Naive B cell (primary cell): ENCODE results near the gene ALOX5. TPM values are rescaled to one million over a fixed set of nuclear protein-coding genes. Genes with fewer than 3 reads are reported as not detected.

Source experiments
- ATAC-seq, 2 donors: fragments of 150-1000 bp; cut with Tn5 transposase; 2 replicates each; pipeline ENCODE4 v1.10.0; 2021; ENCODE audit warnings: low read depth in 2 of 2, mild to moderate bottlenecking in 2 of 2, moderate library complexity in 2 of 2
- DNase-seq: peaks from one replicate; pipeline ENCODE4 v3.0.0; 2022
- H3K27ac Mint-ChIP-seq, 6 donors: one replicate each; pipeline ENCODE4 v1.8.0; 2020 to 2022; ENCODE audit warnings: mild to moderate bottlenecking in 6 of 6, mixed read lengths in 6 of 6, moderate library complexity in 5 of 6, inconsistent platforms in 2 of 6
- H3K27me3 Mint-ChIP-seq, 3 donors: one replicate each; pipeline ENCODE4 v1.8.0; 2021 to 2022; ENCODE audit warnings: mixed read lengths in 3 of 3, mild to moderate bottlenecking in 1 of 3
- H3K36me3 Mint-ChIP-seq, 2 donors: one replicate each; pipeline ENCODE4 v1.8.0; 2020 to 2022; ENCODE audit warnings: mixed read lengths in 2 of 2, inconsistent platforms in 1 of 2, mild to moderate bottlenecking in 1 of 2
- H3K4me1 Mint-ChIP-seq, 3 donors: one replicate each; pipeline ENCODE4 v1.8.0; 2020 to 2022; ENCODE audit warnings: mixed read lengths in 3 of 3, inconsistent platforms in 1 of 3, mild to moderate bottlenecking in 1 of 3, moderate library complexity in 1 of 3
- H3K4me3 Mint-ChIP-seq, 8 donors: one replicate each; pipeline ENCODE4 v1.8.0; 2020 to 2022; ENCODE audit warnings: mild to moderate bottlenecking in 8 of 8, mixed read lengths in 8 of 8, moderate library complexity in 8 of 8, inconsistent platforms in 2 of 8
- H3K9me3 Mint-ChIP-seq, 7 donors: one replicate each; pipeline ENCODE4 v1.8.0; 2020 to 2022; ENCODE audit warnings: mixed read lengths in 7 of 7, mild to moderate bottlenecking in 5 of 7, inconsistent platforms in 2 of 7, moderate library complexity in 1 of 7
- polyA plus RNA-seq, 6 donors: library from polyadenylated mRNA; unstranded; fragments of 300-500 nt; fragmentation: Illumina TruSeq; gene quantifications; one replicate each; pipeline ENCODE4 v1.2.3, GENCODE V29; 2021; ENCODE audit warnings: low read depth in 6 of 6

ALOX5 gene
- polyA plus RNA-seq, 6 donors from 2014 or later = 120 to 202 (median 153) TPM

DNA sequence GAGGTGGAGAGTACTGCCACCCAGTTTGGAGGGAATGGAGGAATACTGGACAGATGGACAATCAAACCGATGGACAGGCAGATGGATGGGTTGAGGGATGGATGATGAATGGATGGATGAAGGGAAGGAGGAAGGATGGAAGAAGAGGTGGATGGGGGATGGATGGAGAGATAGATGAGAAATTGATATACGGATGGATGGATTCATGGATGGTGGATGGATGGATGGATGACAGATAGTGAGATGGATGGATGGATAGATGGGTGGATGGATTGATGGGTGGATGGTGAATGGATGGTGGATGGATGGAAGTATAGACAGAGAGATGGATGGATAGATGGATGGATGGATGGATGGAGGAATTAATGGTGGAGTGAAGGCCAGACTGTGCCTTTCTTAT lies 42.6 kb downstream of the ALOX5 start:
- peak overlapping the region in 3 of 6 donors; percentile 60 to 87 (median 79) for H3K27ac Mint-ChIP-seq
- peaks cover 0 to 7% of the 10 kb centered on the region in 2 donors for H3K36me3 Mint-ChIP-seq

DNA sequence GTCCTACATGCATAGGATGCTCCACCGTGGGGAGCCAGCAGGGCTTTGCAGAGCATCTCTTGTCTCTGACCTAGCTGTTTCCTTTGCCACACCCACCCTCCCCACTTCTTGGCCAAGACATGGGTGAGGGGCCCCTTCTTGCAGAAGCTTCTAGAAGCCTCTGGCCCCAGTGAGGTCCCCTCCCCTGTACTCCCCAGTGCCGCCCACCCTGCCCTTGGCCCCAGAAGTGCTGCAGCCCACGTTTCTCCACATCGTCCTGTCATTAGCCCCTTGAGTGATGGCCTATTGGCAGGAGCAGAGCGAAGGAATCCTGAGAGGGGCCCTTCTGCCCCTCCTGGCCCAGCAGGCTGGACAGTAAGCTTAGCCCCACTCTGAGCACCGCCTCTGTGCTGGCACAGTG lies 43.7 kb downstream of the ALOX5 start:
- Mint-ChIP-seq H3K4me1 (peaks cover 61 to 62% (median 61%) of the 10 kb centered on the region in 3 donors), H3K27ac (peak overlapping the region in 4 of 6 donors; percentile 74 to 98 (median 96)), H3K27me3 (no peaks in the 10 kb centered on the region), H3K36me3 (peaks cover 0 to 4% of the 10 kb centered on the region in 2 donors), H3K4me3 (peak overlapping the region in 7 of 8 donors; percentile 54 to 94 (median 71)), H3K9me3 (no peaks in the 10 kb centered on the region)
- DNase-seq (no peak), ATAC-seq (no peak)

More for the DNA sequence above, 42.6 kb downstream of the ALOX5 start:
- Mint-ChIP-seq H3K4me3 (peak overlapping the region in 2 of 8 donors; percentile 20 to 84), H3K4me1 (peaks cover 50 to 53% (median 52%) of the 10 kb centered on the region in 3 donors), H3K9me3 (no peaks in the 10 kb centered on the region), H3K27me3 (no peaks in the 10 kb centered on the region)
- ATAC-seq = no peak
- DNase-seq = no peak

DNA sequence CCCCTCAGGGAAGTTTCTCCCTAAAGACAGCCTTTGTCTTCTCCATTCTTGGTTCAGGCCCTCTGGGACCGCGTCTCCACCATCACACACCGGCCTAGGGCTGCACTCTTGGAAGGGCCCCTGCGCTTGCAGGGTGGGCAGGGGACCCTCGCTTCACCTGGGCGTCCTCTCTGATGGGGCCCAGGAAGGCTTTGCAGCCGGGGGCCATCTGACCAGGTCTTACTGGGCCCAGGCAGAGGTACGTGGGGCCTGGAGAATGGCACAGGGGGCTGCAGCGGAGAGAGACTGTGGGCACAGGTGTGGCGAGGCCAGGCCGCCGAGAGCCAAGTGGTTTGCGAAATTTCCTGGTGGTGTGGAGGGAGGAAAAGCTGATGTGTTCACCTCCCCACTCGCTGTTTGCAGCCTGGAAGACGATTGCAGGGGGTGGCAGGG lies 44.4 kb downstream of the ALOX5 start:
- Mint-ChIP-seq H3K27ac (peak overlapping the region; percentile 93 to 98 (median 97)), H3K36me3 (no peaks in the 10 kb centered on the region), H3K9me3 (no peaks in the 10 kb centered on the region), H3K4me3 (peak overlapping the region; percentile 83 to 98 (median 95)), H3K27me3 (no peaks in the 10 kb centered on the region), H3K4me1 (peaks cover 61 to 67% (median 66%) of the 10 kb centered on the region in 3 donors)
- ATAC-seq (no peak), DNase-seq (no peak)

DNA sequence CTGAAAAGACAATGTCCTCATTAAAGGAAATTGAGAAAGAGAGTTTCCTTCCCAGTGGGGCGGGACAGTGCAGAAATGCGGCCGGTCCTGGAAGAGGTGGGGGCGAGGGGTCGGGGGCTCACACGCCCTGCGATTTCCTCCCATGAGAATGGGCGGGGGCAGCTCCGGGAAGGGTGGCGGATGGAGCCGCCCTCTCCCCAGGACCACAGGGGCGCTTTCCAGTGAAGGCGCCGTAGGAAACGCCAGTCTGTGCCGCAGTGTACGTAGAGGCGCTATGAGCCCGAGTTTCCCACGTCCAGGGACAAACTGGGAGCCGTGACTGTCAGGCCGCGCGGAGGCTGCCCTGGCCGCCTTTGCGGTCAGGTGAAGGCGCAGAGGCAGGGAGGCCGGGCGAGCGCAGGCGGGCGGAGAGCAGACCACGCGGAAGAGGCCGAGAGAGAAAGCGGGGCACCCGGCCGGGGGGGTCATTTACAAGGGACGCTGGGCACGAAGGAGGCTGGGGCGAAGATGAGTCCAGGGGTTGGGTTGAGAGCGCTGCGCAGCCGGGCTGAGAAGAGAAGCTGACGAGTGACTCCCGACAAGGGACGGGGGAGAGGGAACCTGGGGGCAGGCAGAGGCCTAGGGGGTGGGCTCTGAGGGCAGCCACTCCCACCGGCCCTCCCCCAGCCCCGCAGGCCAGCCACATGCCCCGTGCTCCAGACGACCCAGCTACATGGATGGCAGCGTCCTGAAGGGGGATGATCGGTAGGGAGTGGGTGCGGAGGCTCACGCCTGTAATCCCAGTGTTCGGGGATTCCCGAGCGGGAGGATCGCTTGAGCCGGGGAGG lies 45.0 kb downstream of the ALOX5 start:
- peak; percentile 65 to 66 for ATAC-seq
- Mint-ChIP-seq H3K9me3 (no peaks in the 10 kb centered on the region), H3K4me3 (peak overlapping the region; percentile 83 to 98 (median 95)), H3K4me1 (peaks cover 63 to 67% (median 67%) of the 10 kb centered on the region in 3 donors), H3K27me3 (no peaks in the 10 kb centered on the region), H3K36me3 (peaks cover 0 to 1% of the 10 kb centered on the region in 2 donors), H3K27ac (peak overlapping the region; percentile 95 to 98 (median 97))
- DNase-seq = peak; percentile 52

DNA sequence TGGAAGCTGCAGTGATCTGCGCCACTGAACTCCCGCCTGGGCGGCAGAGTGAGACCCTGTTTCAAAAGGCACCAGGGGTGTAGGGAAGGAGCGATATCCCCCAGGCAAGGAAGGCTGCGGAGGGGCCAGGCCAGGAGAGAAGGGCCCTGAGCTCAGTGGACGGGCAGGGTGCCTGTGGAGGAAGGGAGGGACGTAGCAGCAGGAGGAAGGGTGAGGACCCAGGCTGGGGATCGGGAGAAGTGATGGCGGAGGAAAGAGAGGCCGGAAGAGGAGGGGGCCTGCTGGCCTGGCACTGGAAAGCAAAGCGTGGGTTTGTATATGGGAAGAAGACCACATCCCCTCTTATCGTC lies 45.6 kb downstream of the ALOX5 start:
- Mint-ChIP-seq H3K4me1 (peaks cover 67 to 71% (median 67%) of the 10 kb centered on the region in 3 donors), H3K27me3 (no peaks in the 10 kb centered on the region), H3K9me3 (no peaks in the 10 kb centered on the region), H3K27ac (peak overlapping the region; percentile 95 to 98 (median 97)), H3K36me3 (peaks cover 0 to 7% of the 10 kb centered on the region in 2 donors), H3K4me3 (peak overlapping the region; percentile 83 to 98 (median 95))
- no peak for DNase-seq
- peak in 1 of 2 donors; percentile 37 for ATAC-seq

DNA sequence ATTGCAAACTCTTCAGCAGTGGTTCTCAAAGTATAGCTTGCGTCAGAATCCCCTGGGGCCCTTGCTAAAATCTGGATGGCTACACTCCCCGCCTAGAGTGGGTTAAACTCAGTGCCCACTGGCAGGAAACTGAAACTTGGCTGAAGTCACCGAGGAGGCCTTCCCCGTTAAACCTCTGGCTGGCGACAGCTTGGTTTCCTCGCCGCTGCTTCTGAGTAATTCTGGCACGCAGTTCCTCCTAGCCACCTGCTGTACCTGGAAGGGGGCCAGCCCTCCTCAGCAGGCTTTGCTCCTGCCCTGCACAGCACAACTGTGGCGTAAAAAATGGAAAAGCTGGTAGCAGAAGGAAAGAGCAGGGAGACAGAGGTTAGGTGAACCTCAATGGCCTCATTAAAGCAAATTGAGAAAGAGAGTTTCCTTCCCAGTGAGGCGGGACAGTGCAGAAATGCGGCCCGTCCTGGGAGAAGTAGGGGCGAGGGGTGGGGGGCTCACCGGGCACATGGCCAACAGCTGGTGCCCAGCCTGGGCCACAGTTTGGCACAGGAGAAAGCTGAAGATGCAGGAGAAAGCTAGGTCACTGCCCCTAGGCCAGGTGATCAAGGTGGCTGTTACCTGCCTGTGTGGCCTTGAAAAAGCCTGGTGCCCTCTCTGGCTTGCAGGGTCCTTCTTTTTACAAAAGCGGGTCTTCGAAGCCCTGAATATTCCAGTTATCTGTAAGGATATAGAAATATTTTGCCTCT lies 46.6 kb downstream of the ALOX5 start:
- ATAC-seq (peak; percentile 70 to 72), DNase-seq (peak; percentile 65)
- peak overlapping the region; percentile 94 to 98 (median 97) for H3K27ac Mint-ChIP-seq
- H3K4me1 Mint-ChIP-seq = peaks cover 67 to 71% (median 68%) of the 10 kb centered on the region in 3 donors
- no peaks in the 10 kb centered on the region for H3K9me3 Mint-ChIP-seq
- no peaks in the 10 kb centered on the region for H3K27me3 Mint-ChIP-seq
- peak overlapping the region; percentile 83 to 98 (median 95) for H3K4me3 Mint-ChIP-seq
- H3K36me3 Mint-ChIP-seq = peaks cover under 1 to 12% of the 10 kb centered on the region in 2 donors

DNA sequence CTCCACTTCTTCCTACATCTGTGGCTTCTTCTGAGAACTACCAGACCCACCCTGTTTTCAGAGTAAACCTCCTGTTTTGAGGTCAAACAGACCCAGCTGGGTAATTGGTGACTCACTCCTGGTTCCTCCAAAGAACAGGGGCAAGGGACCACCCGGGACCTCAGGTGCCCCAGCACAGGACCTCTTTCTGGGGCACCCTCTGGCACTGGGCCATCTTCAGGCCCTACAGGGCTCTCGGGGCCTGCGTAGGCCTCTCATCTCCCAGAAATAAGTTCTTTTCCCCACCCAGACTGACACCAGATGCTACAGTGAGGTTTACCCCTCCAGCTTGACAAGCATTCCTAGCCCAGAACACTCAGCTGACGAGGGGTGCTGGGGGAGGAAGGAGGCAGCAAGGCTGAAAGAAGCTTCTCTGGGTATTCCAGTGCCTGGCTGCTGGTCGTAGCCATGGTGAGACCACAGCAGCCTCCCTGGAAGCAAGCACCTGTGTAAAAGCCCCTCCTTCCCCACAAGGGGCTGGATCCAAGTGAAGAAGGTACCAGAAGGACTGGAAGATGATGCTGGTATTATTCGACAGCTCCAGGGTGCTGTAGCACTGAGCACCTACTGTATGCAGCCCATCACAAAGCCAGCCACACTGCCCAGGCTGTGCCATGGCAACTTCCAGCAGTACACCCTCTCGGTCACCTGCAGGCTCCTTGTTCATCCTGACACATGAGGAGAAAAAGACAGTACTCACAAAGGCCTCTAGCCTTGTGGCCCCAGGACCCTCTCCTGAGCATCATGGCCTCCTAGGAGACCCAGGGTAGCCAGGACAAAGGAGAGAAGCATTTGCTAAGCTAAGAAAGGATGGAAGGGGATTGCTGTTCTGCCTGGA lies 47.4 kb downstream of the ALOX5 start:
- Mint-ChIP-seq H3K4me3 (peak overlapping the region; percentile 45 to 98 (median 92)), H3K27ac (peak overlapping the region; percentile 80 to 98 (median 96)), H3K36me3 (peaks cover 6 to 21% of the 10 kb centered on the region in 2 donors), H3K4me1 (peaks cover 71 to 73% (median 72%) of the 10 kb centered on the region in 3 donors), H3K27me3 (no peaks in the 10 kb centered on the region), H3K9me3 (no peaks in the 10 kb centered on the region)
- DNase-seq (no peak), ATAC-seq (no peak)

DNA sequence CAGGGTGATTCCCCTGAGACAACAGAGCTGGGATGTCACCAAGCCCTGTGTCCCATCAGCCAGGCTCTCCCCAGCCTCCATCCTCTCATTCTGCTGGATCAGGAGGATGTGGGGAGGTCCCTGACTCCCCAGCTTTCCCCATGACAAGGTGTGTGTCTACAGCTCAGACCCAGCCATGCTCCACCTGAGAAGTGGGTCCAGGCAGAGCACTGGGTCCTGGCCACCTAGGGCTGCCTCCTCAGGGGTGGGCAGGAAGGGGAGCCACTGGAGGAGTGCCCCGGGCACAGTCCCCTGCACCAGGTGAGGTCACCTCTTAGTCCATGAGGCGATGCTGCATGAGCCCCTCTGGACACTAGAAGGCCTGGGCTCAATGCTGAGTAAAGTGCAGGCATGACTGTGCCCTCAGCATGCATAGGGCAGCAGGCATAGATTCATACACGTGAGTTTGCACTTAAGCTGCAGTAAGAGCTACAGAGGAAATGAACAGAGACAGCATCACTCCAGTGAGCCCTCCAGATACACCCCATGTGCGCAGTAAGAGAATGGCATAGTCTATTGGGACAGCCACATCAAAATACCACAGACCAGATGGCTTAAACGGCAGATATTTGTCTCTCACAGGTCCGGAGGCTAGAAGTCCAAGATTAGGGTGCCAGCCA lies 48.3 kb downstream of the ALOX5 start:
- H3K4me3 Mint-ChIP-seq = peak overlapping the region in 2 of 8 donors; percentile 30 to 33
- peaks cover 68 to 69% (median 68%) of the 10 kb centered on the region in 3 donors for H3K4me1 Mint-ChIP-seq

DNA sequence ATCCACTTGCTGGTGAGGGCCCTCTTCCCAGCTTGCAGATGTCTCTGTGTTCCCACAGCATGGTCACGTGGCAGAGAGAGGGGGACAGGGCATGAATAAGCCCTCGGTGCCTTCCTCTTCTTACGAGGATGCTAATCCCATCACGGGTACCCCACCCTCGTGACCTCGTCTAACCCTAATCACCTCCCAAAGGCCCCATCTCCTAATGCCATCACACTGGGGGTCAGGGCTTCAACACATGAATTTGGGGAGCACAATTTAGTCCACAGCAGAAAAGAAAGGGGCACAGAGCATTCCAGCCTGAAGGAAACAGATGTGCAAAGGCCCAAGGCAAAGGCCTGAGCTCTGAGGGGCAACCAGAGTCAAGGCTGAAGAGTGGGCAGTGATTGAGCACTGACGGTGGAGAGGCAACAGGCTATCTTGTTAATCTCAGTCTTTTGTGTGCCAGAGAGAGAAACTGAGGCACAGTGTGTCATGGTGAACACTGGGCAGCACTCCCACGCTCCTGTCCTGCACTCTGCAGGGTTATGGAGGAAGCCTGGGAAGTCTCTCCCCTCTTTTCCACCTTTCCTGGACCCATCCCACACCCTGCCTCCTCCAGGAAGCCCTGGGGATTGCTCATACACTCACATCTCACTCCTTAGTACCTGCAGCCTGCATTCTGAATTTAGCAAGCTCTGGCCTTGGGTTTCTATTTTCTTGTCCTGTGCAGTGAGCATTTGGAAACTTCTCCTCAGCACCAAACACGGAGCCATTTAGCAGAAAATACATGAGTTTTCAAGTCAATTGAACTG lies 49.0 kb downstream of the ALOX5 start:
- Mint-ChIP-seq H3K27ac (peak overlapping the region in 4 of 6 donors; percentile 4 to 97 (median 47)), H3K9me3 (no peaks in the 10 kb centered on the region), H3K36me3 (peaks cover 6 to 25% of the 10 kb centered on the region in 2 donors), H3K4me1 (peaks cover 61 to 66% (median 64%) of the 10 kb centered on the region in 3 donors), H3K27me3 (no peaks in the 10 kb centered on the region), H3K4me3 (no peak overlapping the region)
- ATAC-seq (no peak), DNase-seq (no peak)

More for the DNA sequence above, 48.3 kb downstream of the ALOX5 start:
- Mint-ChIP-seq H3K27me3 (no peaks in the 10 kb centered on the region), H3K9me3 (no peaks in the 10 kb centered on the region), H3K27ac (peak overlapping the region in 5 of 6 donors; percentile 27 to 98 (median 82)), H3K36me3 (peaks cover 6 to 24% of the 10 kb centered on the region in 2 donors)
- ATAC-seq (no peak), DNase-seq (no peak)

DNA sequence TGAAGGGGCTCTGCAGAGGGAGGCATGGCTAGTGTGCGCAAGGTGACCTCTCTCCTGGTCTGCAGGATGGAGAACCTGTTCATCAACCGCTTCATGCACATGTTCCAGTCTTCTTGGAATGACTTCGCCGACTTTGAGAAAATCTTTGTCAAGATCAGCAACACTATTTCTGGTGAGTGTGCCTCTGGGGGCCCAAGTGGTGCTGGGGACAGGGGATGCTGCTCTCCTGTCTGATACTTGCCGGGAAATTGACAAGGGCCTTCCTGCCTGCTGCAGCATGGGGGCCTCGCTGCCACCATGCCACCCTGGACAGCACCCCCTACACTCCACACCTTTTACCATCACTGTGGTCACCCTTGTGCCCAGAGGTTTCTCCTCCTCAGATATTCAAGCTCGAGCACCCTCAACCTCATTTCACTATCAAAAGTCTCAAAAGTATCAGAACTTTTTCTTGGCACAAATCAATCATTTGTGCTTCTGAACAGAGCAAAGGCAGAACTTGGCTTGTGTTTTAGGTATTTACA lies 50.0 kb downstream of the ALOX5 start:
- H3K4me1 Mint-ChIP-seq = peaks cover 60 to 62% (median 62%) of the 10 kb centered on the region in 3 donors
- H3K36me3 Mint-ChIP-seq = peaks cover 9 to 35% of the 10 kb centered on the region in 2 donors
- H3K27ac Mint-ChIP-seq = peak overlapping the region in 3 of 6 donors; percentile 10 to 87 (median 33)

DNA sequence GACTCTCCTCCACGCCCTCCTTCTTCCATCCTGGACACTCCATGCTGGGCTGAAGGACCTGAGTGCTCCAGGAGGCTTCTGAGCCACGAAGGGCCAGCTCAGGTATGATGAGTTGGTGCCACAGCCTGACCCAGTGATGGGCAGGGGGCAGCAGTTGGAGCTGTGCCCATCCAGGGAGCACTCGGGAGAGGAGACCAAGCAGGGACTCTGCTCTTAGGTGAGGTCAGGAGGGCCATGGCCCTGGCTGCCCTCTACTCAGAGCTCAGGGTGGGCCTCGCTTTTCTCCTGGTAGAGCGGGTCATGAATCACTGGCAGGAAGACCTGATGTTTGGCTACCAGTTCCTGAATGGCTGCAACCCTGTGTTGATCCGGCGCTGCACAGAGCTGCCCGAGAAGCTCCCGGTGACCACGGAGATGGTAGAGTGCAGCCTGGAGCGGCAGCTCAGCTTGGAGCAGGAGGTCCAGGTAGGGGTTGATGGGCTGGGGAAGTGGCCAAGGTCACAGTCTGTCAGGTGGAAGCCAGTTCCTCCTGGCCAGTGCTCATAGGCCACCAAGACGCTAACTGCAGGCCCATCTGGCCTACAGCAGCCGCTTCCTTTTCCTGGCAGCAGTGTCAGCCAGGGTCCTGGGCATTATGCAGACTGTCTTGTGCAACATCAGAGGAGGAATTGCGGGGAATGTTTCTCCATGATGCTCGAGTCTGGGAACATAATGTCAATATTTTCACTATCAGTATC lies 50.8 kb downstream of the ALOX5 start:
- Mint-ChIP-seq H3K4me3 (no peak overlapping the region), H3K4me1 (peaks cover 54 to 57% (median 55%) of the 10 kb centered on the region in 3 donors), H3K36me3 (peaks cover 10 to 38% of the 10 kb centered on the region in 2 donors), H3K9me3 (no peaks in the 10 kb centered on the region), H3K27me3 (no peaks in the 10 kb centered on the region), H3K27ac (peak overlapping the region in 2 of 6 donors; percentile 15 to 67)
- ATAC-seq (no peak), DNase-seq (no peak)

More for the DNA sequence above, 50.0 kb downstream of the ALOX5 start:
- H3K9me3 Mint-ChIP-seq = no peaks in the 10 kb centered on the region
- no peak overlapping the region for H3K4me3 Mint-ChIP-seq
- DNase-seq (no peak), ATAC-seq (no peak)
- no peaks in the 10 kb centered on the region for H3K27me3 Mint-ChIP-seq
